ENCODE measurements around the gene P2RY10.

The P2RY10 gene, protein sequence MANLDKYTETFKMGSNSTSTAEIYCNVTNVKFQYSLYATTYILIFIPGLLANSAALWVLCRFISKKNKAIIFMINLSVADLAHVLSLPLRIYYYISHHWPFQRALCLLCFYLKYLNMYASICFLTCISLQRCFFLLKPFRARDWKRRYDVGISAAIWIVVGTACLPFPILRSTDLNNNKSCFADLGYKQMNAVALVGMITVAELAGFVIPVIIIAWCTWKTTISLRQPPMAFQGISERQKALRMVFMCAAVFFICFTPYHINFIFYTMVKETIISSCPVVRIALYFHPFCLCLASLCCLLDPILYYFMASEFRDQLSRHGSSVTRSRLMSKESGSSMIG

DNA sequence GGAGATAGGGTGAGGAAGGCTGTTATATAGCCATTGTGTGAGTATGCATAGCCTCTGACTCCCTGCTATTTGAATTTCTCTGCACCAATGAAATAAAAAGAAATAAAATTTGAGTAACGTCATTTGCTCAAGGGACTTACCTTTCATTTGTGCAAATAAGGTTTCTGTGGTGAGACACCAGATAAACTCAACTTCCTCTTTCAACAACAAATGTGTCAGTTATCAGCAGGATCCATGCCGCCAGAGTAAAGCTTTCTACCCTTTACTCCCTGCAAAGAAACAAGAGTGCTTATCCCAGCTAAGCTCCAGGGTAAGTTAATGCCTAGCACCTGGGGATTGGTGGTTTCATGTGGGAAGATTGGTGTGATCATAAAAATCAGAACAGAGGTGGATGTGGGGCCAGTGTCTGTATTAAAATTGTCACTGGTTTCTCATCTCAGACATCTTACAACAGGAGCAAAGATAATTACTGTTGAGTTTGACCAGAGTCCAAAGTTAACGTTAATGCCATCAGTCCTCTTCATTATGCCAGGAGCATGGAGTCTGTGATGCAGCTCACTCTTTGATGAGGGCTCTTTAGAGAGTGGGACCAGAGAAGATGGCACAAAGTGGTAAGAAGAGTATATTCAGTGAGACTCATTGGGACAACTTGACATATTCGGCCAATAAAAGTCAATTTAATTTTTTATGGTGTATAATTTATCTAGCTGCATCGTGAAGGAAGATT, at the start of gene P2RY10:
Gene P2RY10 (plus strand): TSS at position 206 of the 727 bp plus-strand sequence. CDS start 15,130 bp downstream, outside the sequence.
- in situ Hi-C loops (cut with MboI; ENCODE audit: low pct_unique_long_range_greater_than_20kb, low sequenced_read_pairs, unreplicated experiment), result no loop called here
- DNase-seq (ENCODE audit: low spot score), result peak; percentile 28
- TF ChIP-seq, protein P1, sequence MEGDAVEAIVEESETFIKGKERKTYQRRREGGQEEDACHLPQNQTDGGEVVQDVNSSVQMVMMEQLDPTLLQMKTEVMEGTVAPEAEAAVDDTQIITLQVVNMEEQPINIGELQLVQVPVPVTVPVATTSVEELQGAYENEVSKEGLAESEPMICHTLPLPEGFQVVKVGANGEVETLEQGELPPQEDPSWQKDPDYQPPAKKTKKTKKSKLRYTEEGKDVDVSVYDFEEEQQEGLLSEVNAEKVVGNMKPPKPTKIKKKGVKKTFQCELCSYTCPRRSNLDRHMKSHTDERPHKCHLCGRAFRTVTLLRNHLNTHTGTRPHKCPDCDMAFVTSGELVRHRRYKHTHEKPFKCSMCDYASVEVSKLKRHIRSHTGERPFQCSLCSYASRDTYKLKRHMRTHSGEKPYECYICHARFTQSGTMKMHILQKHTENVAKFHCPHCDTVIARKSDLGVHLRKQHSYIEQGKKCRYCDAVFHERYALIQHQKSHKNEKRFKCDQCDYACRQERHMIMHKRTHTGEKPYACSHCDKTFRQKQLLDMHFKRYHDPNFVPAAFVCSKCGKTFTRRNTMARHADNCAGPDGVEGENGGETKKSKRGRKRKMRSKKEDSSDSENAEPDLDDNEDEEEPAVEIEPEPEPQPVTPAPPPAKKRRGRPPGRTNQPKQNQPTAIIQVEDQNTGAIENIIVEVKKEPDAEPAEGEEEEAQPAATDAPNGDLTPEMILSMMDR (IDR thresholded peaks at IDR 0.05; ENCODE audit: extremely low read depth, insufficient read depth, missing control alignments), result no peak

DNA sequence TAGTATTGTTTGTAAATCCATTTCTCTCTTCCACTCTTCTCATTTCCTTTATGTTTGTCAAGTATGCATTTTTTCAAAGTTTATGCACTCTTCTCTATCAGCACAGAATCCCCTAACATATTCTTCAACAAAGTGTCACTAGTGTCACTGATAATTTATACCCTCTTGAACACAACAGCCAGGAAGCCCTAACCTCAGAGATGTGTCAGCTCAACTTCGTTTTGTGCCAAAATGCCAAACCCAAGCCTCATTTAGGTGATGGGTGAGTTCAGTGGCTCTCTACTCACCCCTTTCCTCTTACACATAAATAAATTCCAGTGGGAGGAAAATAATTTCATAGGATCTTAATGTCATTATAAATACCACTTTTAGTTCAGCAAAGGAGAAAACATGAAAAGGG, 22.4 kb upstream of the P2RY10 start:
- in situ Hi-C loops (cut with MboI; ENCODE audit: low pct_unique_long_range_greater_than_20kb, low sequenced_read_pairs, unreplicated experiment), result no loop called here
- TF ChIP-seq, protein P1 (IDR thresholded peaks at IDR 0.05; ENCODE audit: extremely low read depth, insufficient read depth, missing control alignments), result no peak
- DNase-seq (ENCODE audit: low spot score), result no peak

DNA sequence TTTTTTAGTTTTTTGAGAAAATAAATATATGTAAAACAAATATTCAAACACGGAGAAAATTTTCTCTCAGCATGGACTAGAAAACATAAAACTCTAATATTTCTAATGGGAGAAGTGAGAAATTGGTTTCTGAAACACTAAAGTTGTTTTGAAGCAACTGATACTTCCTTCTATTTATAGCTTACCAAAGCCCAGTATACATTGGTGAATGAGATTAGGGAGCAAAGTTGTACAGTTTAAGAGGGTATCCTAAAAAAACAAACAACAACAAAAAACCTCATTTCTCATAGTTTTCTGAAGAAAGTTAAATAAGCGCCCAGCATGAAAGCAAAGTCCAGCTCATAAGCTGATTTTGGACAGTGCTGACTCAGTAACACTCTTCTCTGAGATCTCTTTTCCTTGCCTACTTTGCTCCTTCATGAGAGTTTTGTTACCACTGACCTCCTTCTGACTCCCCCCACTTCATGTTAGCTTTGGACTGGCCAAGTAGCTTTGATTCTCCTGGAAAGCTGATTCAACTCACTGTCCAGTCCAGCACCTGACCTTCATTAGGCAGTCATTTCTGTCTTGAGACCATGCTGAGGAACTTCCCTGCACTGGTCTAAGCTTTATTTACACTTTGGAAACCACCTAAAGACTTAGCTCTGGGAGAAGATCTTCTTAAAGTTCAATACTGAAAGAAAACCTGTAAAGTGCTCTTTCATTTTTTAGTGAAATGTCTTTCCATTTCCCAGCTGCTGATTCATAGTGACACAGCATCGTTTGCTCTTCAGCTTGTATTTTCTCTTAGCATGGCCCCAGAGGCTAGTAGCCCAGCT, 21.8 kb upstream of the P2RY10 start:
- DNase-seq (ENCODE audit: low spot score), result peak; percentile 53
- TF ChIP-seq, protein P1 (IDR thresholded peaks at IDR 0.05; ENCODE audit: extremely low read depth, insufficient read depth, missing control alignments), result no peak
- in situ Hi-C loops (cut with MboI; ENCODE audit: low pct_unique_long_range_greater_than_20kb, low sequenced_read_pairs, unreplicated experiment), result no loop called here

DNA sequence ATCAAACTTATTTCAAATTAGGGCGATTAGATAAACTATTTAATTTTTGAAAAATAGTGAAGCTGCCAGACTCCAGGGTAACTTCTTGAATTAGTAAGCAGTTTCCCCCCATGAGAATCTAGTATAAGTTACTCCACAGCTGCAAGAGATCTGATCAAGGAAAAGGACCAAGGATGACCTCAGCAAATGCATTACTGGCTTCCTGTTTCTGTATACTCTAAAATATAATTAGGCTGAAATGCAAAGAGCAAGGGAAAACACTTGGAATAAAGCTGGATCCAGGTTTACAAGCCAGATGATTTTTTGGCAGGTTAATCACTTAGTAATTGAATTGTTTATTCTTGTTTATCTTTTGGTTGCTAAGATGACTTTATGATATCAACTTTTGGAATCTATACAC, 13.4 kb upstream of the P2RY10 start:
- TF ChIP-seq, protein P1 (IDR thresholded peaks at IDR 0.05; ENCODE audit: extremely low read depth, insufficient read depth, missing control alignments), result no peak
- in situ Hi-C loops (cut with MboI; ENCODE audit: low pct_unique_long_range_greater_than_20kb, low sequenced_read_pairs, unreplicated experiment), result no loop called here
- DNase-seq (ENCODE audit: low spot score), result no peak

DNA sequence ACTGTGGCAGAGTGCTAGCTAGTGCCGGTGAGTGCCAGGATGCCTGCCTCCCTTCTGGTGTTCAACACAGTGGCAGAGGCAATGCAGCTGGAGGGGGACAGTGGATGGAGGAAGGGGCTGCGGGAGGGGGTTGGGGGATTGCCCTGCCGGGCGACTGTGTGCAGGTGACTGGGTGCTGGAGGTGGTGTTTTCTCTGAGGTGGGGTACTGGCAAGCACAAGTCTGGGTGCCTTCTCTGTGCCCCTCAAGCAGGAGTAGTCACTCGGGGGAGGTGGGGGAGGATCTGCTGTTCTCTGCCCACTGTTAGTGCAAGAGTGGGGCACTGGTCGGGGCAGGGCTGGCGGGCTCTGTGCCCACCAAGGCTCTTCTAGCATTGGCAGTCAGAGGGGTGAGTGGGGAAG, 10.3 kb upstream of the P2RY10 start:
- in situ Hi-C loops (cut with MboI; ENCODE audit: low pct_unique_long_range_greater_than_20kb, low sequenced_read_pairs, unreplicated experiment), result no loop called here
- TF ChIP-seq, protein P1 (IDR thresholded peaks at IDR 0.05; ENCODE audit: extremely low read depth, insufficient read depth, missing control alignments), result no peak
- DNase-seq (ENCODE audit: low spot score), result no peak

DNA sequence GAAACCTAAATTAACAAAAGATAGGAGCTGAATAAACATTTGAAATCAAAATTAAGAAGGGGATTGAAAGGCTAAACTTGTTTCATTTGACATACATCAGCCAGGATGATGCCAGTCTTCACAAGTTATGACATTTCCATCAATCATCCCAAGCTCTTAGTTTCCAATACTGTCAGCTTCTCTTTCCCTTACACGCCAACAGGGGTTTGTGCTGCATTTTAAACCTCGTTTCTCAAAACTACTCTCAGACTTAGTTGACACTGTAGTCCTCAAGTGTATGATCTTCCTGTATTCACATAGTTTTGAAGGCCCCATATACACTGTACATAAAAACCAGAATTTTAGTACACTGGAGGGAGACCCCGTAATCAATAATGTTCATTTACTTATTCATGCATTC, 840 bp upstream of the P2RY10 start:
- TF ChIP-seq, protein P1 (IDR thresholded peaks at IDR 0.05; ENCODE audit: extremely low read depth, insufficient read depth, missing control alignments), result no peak
- in situ Hi-C loops (cut with MboI; ENCODE audit: low pct_unique_long_range_greater_than_20kb, low sequenced_read_pairs, unreplicated experiment), result no loop called here
- DNase-seq (ENCODE audit: low spot score), result no peak

All from GM13977 (cell line).